Right hindlimb (tissue), 1 donor: ENCODE results near the gene SPRR5.

ENCODE experiments used
- DNase-seq: peaks from one replicate; pipeline ENCODE4 v3.0.0-alpha.2; 2018

The SPRR5 gene

DNA sequence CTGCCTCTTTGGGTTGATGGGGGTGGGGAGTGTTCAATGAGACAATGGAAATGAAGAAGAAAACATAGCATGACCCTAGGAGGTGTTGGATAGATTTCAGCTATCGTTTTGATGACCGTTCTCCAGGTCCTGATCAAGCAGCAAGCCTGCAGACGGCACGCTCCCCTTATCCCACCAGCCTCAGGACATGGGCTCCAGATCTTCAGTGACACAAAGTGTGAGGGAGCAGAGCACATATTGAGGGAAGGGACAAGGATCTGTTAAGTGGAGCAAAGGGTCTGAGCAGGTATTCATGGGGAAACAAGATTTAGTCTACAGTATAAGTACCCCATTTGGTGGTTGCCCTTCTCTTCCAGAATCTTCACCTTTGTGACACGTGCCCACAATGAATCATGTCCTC is 4.7 kb downstream of the SPRR5 start:
- DNase-seq = no peak

DNA sequence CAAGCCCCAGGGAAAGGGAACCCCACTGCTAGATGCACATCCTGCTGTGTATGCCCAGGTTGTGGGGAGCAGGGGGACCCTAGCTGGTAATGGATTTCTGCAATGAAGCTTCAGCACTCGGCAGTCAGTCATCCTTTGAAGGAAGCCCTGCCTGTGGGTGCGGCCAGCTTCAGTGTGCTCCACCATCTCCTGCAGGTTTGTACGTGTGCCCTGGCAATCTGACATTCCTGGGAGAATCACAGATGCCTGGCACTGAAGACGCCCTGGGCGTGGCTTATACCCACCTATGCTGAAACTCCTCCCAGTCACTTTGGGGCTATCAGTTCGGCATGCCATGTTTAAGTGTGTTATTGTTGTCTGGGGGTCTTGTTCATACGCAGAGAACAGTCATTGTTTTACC is 6.8 kb downstream of the SPRR5 start:
- no peak for DNase-seq

DNA sequence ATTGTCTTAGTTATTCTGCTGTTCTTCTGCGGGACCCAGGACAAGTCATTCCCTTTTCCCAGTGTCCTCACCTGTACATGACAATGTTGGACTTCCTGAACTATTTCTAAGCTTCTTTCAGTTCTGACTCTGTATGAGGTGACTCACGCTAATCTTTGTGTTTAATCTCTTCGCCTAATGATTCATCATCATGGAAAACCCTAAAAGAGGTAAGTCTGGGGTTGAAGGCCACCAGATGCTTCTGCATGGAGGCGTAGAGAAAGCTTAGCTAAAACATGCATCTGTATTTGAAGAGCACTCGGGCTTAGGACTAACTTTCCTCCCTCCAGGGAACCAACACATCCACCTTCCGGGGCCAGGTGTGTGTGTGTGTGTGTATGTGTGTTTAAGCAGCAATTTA is 7.4 kb downstream of the SPRR5 start:
- no peak for DNase-seq

DNA sequence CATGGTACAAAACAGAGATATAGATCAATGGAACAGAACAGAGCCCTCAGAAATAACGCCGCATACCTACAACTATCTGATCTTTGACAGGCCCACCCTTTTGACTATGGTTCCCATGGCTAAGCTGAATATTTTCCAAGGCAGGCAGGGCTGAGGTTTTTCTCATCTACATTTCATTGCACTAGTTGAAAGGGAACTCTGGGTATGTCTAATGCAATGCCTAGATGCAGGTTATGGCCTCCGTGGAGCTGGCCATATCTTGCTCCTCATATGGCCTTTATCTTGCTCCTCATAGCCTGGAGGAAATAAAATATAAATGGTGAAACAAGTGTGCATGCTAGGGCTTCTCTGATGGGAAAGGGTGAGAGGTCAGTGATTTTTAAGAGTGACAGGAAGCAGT is 10.6 kb downstream of the SPRR5 start:
- DNase-seq = no peak

DNA sequence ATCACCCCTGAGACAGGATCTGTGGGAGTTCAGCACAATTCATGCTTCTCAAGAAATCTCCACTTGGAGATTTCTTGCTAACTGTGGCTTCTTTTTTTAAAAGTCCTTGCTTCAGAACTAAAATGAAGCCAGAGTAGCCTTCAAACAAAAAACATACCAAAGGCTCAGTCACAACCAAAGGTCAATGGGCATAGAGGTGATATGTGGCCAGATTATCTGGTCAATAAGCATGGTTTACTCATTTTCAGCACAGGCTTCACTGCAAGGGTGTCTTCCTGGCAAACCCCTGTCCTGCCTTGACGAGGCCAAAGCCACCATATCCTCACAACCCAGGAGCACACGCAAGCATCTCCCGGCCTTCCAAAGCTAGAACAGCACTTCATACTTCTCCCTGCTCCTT is 12.3 kb downstream of the SPRR5 start:
- DNase-seq = no peak

DNA sequence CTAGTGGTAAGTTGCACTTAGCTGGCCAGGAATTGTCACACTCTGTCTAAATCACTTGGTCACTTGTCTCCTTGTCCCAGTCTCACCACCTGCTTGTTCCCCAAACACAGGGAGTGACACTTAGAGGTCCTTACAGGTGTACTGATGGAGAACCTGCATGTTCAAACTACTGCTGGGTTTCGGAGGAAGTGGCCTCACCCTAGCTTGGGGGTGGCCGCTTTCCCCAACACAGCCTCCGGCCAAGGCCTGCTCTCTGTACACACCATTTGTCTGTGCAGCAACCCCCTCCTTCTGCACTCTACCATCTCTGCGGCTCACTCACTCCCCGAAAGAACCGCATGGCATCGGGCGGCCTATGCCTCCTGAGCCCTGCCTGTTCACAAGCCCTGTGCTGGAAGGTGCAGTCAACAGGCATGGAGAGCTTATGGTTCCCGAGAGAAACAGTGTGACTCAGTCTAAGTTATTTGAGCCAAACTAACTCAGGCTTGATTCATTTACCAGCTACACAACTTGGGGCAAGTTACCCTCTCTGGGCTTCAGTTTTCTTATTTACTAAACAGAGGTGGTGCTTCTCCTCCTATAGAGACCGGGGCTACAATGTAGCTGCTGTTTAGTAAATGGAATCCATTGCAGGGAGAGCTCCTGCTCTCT is 12.9 kb downstream of the SPRR5 start:
- no peak for DNase-seq

DNA sequence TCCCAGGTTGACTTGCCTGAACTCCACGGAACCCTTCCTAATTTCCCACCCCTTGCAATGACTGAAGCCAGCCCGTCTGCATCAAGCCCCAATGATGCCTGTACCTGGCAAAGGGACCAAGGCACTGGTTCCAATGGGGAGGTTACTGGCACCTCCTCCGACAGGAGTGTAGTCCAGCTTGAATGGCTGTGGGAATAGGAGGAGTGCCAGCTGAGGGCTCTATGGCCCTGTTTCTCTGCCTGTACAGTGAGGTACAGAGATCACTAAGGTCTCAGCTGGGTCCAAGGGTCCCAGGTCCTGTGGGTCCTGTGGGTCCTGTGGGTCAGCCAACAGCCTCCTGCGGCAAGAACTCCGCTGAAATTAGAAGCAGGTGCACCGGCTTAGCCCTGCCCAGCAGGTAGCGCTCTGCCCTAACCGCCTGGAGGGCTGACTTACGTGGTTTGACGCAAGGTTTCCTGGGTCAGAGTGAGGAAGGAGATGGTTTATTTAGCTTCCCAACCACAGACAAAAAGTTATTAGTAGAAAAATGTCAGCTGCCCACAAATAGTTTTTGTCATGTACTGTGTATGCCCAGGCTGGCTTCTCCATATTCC is 13.5 kb downstream of the SPRR5 start:
- no peak for DNase-seq

DNA sequence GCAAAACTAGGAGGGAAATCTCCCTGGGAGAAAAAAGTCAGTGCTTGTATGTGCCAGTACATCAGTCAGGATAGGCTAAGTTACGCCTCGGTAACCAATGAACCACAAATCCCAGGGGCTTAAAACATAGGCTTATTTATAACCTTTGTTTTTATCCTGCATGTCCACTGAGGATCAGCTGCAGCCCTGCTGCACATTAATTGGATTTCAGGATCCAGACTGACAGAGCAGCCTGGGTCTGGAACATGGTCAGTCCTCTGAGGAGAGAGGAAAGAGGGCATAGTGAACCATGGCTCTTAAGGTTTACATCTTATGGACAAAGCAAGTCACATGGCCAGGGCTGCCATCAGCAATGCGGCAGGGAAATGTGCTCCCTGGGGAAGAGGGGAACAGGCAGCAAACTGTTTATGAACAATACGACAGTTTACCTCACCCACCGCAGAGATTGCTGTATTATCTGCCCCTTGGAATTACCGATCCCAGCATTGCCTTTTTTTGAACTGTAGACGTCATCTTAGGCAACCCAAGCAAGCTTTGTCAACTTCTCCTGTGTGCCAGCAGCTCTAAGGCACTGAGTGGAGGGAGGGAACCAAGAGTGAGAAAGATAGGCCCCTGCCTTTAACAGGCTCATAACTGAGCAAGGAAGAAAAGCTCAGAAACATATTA is 14.4 kb downstream of the SPRR5 start:
- no peak for DNase-seq

DNA sequence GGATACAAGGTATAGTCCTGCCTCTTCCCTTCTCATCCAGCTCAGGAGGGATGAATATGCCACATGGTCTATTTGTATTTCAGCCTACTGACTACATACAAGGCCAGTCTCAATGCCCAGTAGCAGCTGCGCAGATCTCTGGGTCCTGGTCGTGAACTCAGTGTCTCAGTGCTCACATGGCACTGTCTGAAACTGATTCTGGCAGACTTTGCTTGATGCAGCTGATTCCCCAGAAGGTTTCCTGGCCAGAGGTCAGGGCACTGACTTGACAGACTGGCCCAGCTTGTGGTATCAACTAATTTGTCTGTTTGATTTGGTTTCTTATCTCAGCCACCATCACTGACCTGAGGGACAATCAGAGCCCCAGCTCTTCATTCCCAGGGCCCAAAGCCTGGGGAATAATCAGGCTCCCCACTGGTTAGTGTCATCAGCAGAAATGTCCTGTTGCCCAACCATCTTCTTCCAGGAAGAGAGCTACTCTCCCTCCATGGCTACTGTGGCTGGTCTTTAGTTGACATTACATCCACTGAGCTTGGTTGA is 15.9 kb downstream of the SPRR5 start:
- no peak for DNase-seq

DNA sequence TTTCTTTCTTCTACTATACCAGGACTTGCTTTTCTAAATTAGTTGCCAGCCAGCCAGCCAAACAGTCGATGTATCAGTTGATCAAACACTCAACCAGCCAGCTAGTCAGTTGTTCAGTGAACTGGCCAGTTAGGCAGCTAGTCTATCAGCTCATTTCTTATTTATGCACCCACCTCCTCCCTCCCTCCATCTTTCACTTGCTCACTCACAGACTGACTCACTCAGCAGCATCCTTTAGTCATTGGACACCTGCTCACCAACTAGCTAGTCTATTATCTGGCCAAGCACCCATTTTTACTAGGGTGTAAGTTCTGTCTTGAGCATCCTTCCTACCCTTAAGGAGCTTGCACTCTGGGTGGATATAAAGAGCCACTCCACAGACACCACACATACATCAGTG is 17.5 kb downstream of the SPRR5 start:
- DNase-seq = no peak

DNA sequence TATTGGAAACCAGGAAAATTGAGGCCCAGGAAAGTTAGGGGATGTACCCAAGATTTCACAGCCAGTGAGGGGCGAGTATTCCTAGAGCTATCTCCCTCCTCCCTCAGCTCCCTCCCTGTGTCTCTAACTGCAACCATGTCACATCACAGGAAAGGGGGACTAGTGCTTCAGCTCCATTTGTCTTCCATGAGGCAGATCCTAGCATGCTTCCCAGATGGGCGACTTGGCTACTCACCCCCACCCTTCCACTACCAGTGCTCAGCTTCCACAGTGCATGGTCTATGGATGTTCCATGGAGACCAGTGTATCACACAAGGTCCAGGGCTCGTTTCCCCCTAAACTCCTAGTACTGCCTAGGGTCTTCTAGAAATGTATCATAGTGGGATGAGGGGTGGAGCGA is 18.8 kb downstream of the SPRR5 start:
- DNase-seq = no peak

DNA sequence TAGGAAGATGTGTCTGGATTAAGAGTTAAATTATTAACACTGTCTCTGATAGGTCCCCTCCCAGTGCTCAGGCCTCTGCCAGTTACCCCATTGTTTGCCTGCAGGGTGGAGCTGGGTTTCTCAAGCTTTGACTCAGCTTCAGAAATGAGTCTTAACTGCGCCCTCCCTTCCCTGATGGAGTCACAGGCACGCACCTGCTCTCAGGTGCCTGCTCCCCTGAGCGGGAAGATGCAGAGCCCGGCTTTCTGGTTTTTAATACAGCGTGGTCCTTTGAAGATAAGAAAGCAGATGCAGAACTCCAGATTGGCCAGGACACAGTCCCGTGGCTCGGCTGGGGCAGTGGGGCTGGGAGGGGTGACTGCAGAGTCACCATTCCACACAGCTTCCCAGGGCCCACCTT is 20.2 kb downstream of the SPRR5 start:
- DNase-seq = no peak

DNA sequence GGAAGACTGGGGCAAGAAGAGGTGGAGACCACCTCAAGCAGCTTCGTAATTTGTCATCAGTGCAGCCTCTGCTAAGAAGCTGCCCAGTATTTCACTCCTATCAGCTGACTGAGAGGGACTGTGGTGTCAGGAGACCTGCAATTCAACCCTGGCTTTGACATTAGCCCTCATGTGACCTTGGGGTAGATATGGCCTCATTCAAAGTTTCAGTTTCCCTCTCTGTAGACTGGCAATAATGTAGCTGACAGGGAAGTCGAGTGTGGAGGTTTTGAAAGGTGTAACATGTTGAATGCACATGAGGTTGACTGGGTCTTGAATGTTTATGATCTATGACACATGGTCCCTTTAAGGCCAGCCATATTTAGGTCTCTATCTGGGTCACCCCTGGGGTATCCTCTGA is 21.2 kb downstream of the SPRR5 start:
- DNase-seq = no peak

DNA sequence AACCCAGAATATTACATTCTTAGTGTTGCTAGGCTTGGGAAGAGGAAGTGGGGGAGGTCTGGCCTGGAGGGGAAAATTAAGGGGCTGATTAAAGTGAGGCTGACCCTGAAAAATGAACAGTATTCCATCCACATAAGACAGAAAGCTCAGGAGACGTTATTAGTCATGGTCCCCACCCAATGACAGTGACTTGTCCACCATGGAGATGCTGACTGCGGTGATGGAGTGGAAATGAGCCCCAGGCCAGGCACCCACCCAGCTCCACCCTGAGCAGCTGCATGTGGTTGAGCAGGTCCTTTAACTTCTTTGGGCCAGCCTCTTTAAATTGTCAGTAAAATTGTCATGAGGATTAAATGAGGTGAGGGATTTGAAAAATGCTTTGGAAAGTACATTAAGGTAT is 22.0 kb downstream of the SPRR5 start:
- no peak for DNase-seq

DNA sequence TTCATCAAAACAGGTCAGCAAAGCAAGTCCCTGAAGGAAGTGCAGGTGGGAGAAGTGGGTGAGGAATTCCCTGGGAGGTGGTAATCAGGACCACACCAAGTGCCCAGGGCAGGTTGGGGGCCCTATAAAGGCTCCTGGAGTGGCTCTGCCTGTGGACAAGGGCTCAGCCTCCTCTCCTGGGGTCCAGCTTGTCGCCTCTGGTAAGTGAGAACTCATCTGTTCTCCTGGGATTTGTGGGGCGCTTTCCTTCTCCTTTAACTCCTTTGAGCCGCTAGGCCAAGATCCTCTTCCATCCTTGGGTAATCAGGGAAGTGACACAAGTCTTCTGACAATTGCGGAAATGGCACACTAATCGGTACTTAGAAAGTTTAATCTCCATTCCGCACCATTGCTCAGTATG is 23.5 kb downstream of the SPRR5 start, which contains the start of gene SPRR4:
SPRR4 (plus strand) TSS at position 154 of the 400 bp plus-strand sequence. CDS start 1,243 bp downstream, outside the sequence.
- no peak for DNase-seq

DNA sequence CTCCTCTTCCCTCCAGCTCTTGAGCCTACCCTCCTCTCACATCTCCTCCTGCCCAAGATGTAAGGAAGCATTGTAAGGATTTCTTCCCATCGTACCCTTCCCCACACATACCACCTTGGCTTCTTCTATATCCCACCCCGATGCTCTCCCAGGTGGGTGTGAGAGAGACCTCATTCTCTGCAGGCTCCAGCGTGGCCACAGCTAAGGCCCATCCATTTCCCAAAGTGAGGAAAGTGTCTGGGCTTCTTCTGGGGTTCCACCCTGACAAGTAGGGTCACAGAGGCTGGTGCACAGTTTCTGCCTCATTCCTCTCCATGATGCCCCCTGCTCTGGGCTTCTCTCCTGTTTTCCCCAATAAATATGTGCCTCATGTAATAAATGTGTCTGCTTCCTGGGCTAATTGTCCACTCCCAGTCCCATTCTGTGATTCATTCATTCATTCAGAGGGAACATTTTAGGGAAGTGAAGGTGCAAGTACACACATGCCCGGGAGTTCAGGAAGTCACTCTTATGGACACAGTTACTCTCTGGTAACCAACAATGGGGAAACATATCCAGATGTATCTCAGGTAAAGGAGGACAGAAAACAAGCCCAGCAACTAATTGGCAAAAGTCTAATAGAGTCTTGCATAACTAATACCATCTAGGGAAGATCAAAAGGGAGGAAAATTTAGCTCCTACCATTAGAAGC is 25.3 kb downstream of the SPRR5 start:
- DNase-seq = no peak

DNA sequence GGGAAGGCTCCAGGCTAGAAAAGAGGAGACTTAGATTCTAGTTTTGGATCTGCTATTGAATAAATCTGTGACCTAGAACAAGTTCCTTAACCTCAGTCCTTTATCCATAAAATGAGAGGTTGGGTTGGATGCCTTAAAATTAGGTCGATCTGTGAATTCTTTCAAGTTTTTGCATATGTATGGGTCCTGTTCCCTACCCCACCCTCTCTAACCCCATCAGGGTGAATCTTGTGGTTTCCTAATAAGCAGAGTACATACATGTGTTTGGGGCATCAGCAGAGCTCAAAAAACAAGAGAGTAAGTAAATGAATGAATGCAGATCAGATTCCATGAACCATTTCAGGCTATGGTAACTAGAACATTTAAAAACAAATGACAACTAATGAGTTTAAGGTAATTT is 29.7 kb downstream of the SPRR5 start:
- no peak for DNase-seq

DNA sequence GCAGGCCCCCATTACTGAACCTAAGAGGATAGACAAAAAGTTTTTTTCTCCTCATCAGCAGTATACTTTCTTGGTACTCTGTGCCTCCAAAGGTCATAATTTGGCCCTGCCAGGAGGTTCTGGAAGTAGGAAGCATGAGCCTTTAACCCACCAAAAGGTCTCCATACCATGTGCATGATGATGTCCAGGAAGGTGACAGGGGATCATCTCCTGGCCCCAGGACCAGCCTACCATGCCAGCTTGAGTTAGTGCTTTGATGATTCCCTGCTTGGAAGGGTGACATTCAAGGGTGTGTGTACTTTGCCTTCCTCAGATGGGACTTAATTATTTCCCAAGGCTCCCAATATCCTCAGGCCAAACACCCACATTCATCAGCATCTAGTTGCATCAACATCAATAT is 30.6 kb downstream of the SPRR5 start:
- DNase-seq = no peak

DNA sequence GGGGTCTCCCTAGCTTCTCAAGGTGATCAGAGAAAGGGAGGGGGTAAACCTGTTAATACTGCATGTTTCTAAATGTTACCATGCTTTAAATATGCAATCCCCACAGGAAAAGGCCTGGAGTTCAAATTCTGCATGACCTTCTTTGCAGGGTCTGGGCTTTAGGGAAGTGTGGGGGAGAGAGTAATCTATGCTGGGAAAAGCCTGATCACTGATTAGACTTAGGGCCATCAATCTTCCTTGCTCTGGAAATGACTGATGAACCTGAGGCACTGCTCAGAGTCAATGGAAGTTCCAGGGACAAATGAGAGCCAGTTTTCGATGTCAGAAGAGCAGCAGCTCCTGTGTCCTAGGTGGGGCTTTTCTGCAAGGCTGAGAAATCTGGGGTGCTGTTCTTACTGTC is 33.7 kb downstream of the SPRR5 start:
- DNase-seq = no peak

DNA sequence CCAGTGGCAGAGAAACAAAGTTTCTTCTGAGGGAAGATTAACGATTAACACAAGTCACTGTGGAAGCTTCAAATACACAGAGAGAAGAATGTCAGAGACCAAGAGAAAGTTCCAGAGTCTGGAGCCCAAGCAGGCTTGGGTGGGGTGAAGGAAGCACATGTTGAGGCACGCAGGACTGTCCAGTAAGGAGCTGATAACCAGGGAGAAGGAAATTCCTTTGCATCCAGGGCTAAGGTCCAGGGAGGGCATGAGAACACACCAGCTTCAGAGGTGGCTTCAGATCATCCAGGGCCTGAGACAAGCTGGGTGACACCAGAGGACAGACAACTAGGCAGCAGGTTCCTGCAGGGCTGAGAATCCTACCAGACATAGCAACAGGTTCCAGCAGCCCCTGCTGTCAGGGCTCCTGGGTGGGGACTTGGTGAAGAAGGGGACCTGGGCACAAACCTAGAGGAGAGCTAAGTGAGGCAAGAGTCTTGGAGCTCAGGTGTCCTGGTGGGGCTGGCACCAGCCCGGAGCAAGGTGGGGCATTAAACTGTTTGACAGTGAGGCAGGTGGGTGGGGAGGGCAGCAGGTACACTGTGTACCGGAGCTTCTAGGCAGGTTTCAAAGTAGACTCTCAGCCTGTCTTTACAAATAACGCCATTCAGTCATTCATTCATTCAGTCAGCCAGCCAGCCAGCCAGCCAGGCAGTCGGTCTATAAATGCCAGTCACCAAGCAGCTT is 34.3 kb downstream of the SPRR5 start:
- no peak for DNase-seq

DNA sequence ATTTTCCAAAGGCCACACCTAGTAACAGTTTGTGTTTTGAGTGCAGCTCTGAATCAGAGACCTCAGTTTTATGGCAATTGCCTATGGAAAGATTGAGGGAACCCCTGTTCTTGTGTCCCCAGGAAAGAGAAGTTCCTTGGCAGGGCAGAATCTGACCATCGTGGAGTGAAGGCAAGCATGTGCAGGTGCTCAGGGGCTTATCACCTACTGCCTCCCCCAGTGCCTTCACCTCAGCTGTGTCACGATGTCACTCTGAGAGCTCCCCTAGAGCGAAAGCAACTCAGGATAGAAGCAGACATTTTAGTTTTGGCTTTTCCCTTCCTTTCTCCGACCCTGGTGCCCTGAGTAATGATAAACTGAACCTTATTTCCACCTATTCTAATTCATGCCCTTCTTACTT is 35.1 kb downstream of the SPRR5 start:
- DNase-seq = no peak

DNA sequence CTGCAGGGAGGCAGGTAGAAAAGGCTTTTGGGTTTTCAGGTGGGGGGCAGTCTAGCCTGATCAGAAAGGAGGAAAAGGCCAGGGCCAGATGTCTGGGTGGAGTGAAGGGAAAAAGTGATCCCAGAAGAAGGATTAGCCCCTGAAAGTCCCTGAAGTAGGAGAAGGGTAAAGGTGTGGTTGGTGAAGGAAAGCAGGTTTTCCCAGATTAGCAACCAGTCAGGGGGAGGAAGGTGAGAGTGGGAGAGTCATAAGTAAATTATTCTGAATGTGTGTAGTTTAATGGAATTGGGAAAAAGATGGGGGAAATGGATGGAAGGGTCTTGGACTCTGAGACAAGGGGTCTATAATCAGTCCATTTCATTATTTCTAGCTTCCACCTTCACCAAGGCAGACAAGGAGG is 36.2 kb downstream of the SPRR5 start:
- no peak for DNase-seq

DNA sequence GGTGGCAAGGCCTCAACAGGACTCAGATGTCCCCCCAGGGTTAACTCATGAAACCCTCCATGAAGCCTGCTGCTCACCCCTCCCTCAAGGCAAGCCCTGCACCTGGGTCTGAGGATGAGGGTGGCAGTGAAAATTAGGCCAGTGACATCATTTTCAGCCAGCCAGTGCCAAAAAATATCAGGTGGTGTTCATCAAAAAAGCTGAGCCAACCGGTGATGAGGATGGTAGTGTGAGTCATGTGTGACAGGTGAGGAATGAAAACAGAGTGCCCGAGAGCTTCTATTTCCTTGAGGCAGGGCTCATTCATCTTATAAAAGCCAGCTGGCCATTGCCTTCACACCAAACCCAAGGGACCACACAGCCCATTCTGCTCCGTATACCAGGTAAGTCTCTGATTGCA is 36.7 kb downstream of the SPRR5 start, which contains the start of gene SPRR1A:
SPRR1A (plus strand) TSS at position 339 of the 400 bp plus-strand sequence. CDS start 1,150 bp downstream, outside the sequence.
- no peak for DNase-seq
